ENCODE data around the gene WNK3. TPM values are rescaled to one million over a fixed set of nuclear protein-coding genes. Genes with fewer than 3 reads are reported as not detected.
"Not testable (repeated sequence)": the region's sequence is repeated elsewhere in the genome, so short reads cannot be mapped to it uniquely, and the experiment has no call there.

The WNK3 gene
- total RNA-seq, 1 donor from 2014 or later = 8.4 TPM

DNA sequence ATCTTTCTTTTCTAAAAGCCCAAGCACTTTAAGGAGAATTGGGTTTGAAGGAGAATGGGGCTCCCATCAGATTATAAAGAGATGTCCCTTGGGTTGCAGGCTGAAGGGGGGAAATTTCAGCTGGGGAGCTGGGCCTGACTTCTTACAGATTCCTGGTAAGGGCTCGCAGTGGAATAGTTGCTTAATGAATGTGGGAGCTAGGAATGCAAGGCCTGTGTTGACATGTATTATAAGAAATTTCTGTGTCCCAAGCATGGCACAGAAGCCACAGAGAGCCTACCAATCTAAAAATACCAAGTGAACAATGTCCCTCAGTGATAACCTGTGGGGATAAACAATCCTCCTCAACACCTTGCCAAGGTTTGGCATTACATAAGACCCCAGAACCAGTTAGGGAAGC is 39.3 kb upstream of the WNK3 start:
- H3K9me3 Mint-ChIP-seq (ENCODE audit: unreplicated experiment) = no peaks in the 10 kb centered on the region
- no peak overlapping the region for H3K9ac ChIP-seq (ENCODE audit: low read length)
- no peak overlapping the region for H3K27ac ChIP-seq (ENCODE audit: low read depth, low read length)
- no peaks in the 10 kb centered on the region for H3K79me2 ChIP-seq (ENCODE audit: insufficient read depth, low read length)
- no peak for DNase-seq (ENCODE audit: low read depth)
- H3K4me1 Mint-ChIP-seq (ENCODE audit: low read depth, unreplicated experiment) = no peaks in the 10 kb centered on the region
- H3K27ac Mint-ChIP-seq (ENCODE audit: unreplicated experiment) = no peak overlapping the region
- H3K27me3 ChIP-seq (ENCODE audit: insufficient read depth, low read length) = no peaks in the 10 kb centered on the region
- TF ChIP-seq, protein P1, sequence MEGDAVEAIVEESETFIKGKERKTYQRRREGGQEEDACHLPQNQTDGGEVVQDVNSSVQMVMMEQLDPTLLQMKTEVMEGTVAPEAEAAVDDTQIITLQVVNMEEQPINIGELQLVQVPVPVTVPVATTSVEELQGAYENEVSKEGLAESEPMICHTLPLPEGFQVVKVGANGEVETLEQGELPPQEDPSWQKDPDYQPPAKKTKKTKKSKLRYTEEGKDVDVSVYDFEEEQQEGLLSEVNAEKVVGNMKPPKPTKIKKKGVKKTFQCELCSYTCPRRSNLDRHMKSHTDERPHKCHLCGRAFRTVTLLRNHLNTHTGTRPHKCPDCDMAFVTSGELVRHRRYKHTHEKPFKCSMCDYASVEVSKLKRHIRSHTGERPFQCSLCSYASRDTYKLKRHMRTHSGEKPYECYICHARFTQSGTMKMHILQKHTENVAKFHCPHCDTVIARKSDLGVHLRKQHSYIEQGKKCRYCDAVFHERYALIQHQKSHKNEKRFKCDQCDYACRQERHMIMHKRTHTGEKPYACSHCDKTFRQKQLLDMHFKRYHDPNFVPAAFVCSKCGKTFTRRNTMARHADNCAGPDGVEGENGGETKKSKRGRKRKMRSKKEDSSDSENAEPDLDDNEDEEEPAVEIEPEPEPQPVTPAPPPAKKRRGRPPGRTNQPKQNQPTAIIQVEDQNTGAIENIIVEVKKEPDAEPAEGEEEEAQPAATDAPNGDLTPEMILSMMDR (IDR thresholded peaks at IDR 0.05; ENCODE audit: insufficient read depth, low read depth, low read length) = no peak
- TF ChIP-seq EZH2 (IDR thresholded peaks at IDR 0.05; ENCODE audit: insufficient read depth, low read length) = no peak
- no peak overlapping the region for H3K4me3 Mint-ChIP-seq (ENCODE audit: unreplicated experiment)
- H3K4me1 ChIP-seq (ENCODE audit: insufficient read depth, low read length) = no peaks in the 10 kb centered on the region
- no peak overlapping the region for H3K4me2 ChIP-seq (ENCODE audit: low read length)
- no peaks in the 10 kb centered on the region for H3K9me3 ChIP-seq (ENCODE audit: insufficient read depth, low read depth, low read length)
- H2AFZ ChIP-seq (ENCODE audit: low read depth, low read length) = no peak overlapping the region
- FAIRE-seq = no peak
- H3K27me3 Mint-ChIP-seq (ENCODE audit: low read depth, unreplicated experiment) = no peaks in the 10 kb centered on the region
- H3K36me3 Mint-ChIP-seq (ENCODE audit: low read depth, unreplicated experiment) = no peaks in the 10 kb centered on the region
- H4K20me1 ChIP-seq (ENCODE audit: insufficient read depth, low read length) = no peaks in the 10 kb centered on the region
- H3K36me3 ChIP-seq (ENCODE audit: insufficient read depth, low read length) = no peaks in the 10 kb centered on the region
- H3K4me3 ChIP-seq (ENCODE audit: insufficient read depth, low read depth, low read length) = no peak overlapping the region

DNA sequence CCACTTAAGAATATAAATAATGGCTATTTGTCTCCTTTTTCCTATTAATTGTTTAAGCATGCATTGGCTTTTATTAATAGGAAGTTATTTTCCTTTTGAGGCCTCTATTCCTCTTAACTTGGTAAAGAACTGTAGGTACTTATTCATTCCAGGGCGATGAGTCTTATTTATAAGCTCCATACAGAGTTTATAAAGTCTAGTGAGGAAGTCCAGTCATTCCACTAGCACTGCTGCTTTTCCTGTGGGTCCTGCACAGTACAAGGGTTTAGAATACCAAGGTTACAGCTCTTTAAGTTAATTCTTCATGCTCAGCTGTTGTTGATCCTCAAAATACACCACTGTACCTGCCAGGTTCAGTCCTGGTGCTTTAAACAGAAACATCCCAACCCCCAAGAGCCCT is 28.5 kb upstream of the WNK3 start:
- FAIRE-seq (no peak), DNase-seq (ENCODE audit: low read depth) (no peak)
- H3K4me2 ChIP-seq (ENCODE audit: low read length) = no peak overlapping the region
- Mint-ChIP-seq H3K36me3 (ENCODE audit: low read depth, unreplicated experiment) (no peaks in the 10 kb centered on the region), H3K4me3 (ENCODE audit: unreplicated experiment) (no peak overlapping the region), H3K9me3 (ENCODE audit: unreplicated experiment) (no peaks in the 10 kb centered on the region), H3K4me1 (ENCODE audit: low read depth, unreplicated experiment) (no peaks in the 10 kb centered on the region), H3K27ac (ENCODE audit: unreplicated experiment) (no peak overlapping the region), H3K27me3 (ENCODE audit: low read depth, unreplicated experiment) (no peaks in the 10 kb centered on the region)
- H3K9ac ChIP-seq (ENCODE audit: low read length) = no peak overlapping the region
- H3K4me3 ChIP-seq (ENCODE audit: insufficient read depth, low read depth, low read length) = no peak overlapping the region
- H3K9me3 ChIP-seq (ENCODE audit: insufficient read depth, low read depth, low read length) = no peaks in the 10 kb centered on the region
- H3K27ac ChIP-seq (ENCODE audit: low read depth, low read length) = no peak overlapping the region
- no peaks in the 10 kb centered on the region for H4K20me1 ChIP-seq (ENCODE audit: insufficient read depth, low read length)
- no peaks in the 10 kb centered on the region for H3K36me3 ChIP-seq (ENCODE audit: insufficient read depth, low read length)
- no peaks in the 10 kb centered on the region for H3K27me3 ChIP-seq (ENCODE audit: insufficient read depth, low read length)
- no peaks in the 10 kb centered on the region for H3K79me2 ChIP-seq (ENCODE audit: insufficient read depth, low read length)
- H3K4me1 ChIP-seq (ENCODE audit: insufficient read depth, low read length) = peaks cover 2% of the 10 kb centered on the region
- H2AFZ ChIP-seq (ENCODE audit: low read depth, low read length) = no peak overlapping the region
- no peak for TF ChIP-seq EZH2 (IDR thresholded peaks at IDR 0.05; ENCODE audit: insufficient read depth, low read length)
- TF ChIP-seq, protein P1 (IDR thresholded peaks at IDR 0.05; ENCODE audit: insufficient read depth, low read depth, low read length) = no peak

DNA sequence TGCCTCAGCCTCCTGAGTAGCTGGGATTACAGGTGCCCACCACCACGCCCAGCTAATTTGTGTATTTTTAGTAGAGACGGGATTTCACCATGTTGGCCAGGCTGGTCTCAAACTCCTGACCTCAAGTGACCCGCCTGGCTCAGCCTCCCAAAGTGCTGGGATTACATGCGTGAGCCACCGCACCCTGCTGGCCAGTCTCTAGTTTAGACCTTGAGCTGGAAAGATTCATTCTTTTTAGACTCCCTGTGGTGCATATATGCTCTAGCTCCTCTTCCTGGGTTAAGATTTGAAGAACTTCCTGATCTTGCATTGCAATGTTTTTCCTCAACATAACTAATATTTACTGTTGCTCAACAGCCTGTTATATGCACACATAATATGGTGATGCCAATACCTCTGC is 26.8 kb upstream of the WNK3 start:
- H3K4me2 ChIP-seq (ENCODE audit: low read length); H3K4me3 ChIP-seq (ENCODE audit: insufficient read depth, low read depth, low read length); H3K36me3 ChIP-seq (ENCODE audit: insufficient read depth, low read length); H3K36me3 Mint-ChIP-seq (ENCODE audit: low read depth, unreplicated experiment); H3K4me1 Mint-ChIP-seq (ENCODE audit: low read depth, unreplicated experiment); H3K27ac Mint-ChIP-seq (ENCODE audit: unreplicated experiment); H3K79me2 ChIP-seq (ENCODE audit: insufficient read depth, low read length); H3K27me3 ChIP-seq (ENCODE audit: insufficient read depth, low read length); H2AFZ ChIP-seq (ENCODE audit: low read depth, low read length); H3K4me3 Mint-ChIP-seq (ENCODE audit: unreplicated experiment); H4K20me1 ChIP-seq (ENCODE audit: insufficient read depth, low read length); H3K9me3 Mint-ChIP-seq (ENCODE audit: unreplicated experiment); H3K4me1 ChIP-seq (ENCODE audit: insufficient read depth, low read length); DNase-seq (ENCODE audit: low read depth); H3K27me3 Mint-ChIP-seq (ENCODE audit: low read depth, unreplicated experiment); H3K9ac ChIP-seq (ENCODE audit: low read length); H3K9me3 ChIP-seq (ENCODE audit: insufficient read depth, low read depth, low read length); FAIRE-seq; H3K27ac ChIP-seq (ENCODE audit: low read depth, low read length): not testable (repeated sequence)
